Glutamatergic neuron (in vitro differentiated cells): ENCODE data around the gene MTMR1. TPM values are rescaled to one million over a fixed set of nuclear protein-coding genes. Genes with fewer than 3 reads are reported as not detected.

Experiments
- DNase-seq: peaks from one replicate; pipeline ENCODE4 v3.0.0; 2022
- H3K27ac Mint-ChIP-seq: one replicate; pipeline ENCODE4 v1.8.0; 2020; ENCODE audit warnings: mild to moderate bottlenecking, mixed read lengths, inconsistent platforms; ENCODE audit not compliant: unreplicated experiment
- H3K27me3 Mint-ChIP-seq: one replicate; pipeline ENCODE4 v1.8.0; 2020; ENCODE audit warnings: mild to moderate bottlenecking, moderate library complexity, mixed read lengths, inconsistent platforms; ENCODE audit not compliant: unreplicated experiment
- H3K36me3 Mint-ChIP-seq: one replicate; pipeline ENCODE4 v1.8.0; 2020; ENCODE audit warnings: mild to moderate bottlenecking, mixed read lengths, inconsistent platforms; ENCODE audit not compliant: unreplicated experiment
- H3K4me1 Mint-ChIP-seq: one replicate; pipeline ENCODE4 v1.8.0; 2020; ENCODE audit warnings: mild to moderate bottlenecking, low read depth, mixed read lengths, inconsistent platforms; ENCODE audit not compliant: unreplicated experiment
- H3K4me3 Mint-ChIP-seq: one replicate; pipeline ENCODE4 v1.8.0; 2020; ENCODE audit warnings: mild to moderate bottlenecking, mixed read lengths, inconsistent platforms; ENCODE audit not compliant: unreplicated experiment
- H3K9me3 Mint-ChIP-seq: one replicate; pipeline ENCODE4 v1.8.0; 2020; ENCODE audit warnings: mild to moderate bottlenecking, moderate library complexity, mixed read lengths, inconsistent platforms; ENCODE audit not compliant: unreplicated experiment
- CTCF ChIP-seq: fragments of 200-600 bp; sonication (generic); IDR thresholded peaks from one replicate; pipeline ENCODE4 v1.5.0; 2021; ENCODE audit not compliant: partially characterized antibody, unreplicated experiment
- long read RNA-seq: library from polyadenylated mRNA; unstranded; transcript quantifications from one replicate; pipeline ENCODE4 v2.0.0, GENCODE V29; 2020; ENCODE audit not compliant: unreplicated experiment
- total RNA-seq: library from RNA; stranded (reverse); fragmentation: NEBNext Ultra II Directional; extraction: Animal tissue kit (Norgen Biotek cat#: 25700); gene quantifications from one replicate; pipeline ENCODE4 v1.2.1, GENCODE V29; 2021; ENCODE audit not compliant: unreplicated experiment

Gene MTMR1
- 29.6 TPM for total RNA-seq
- long read RNA-seq, partial matches to known transcripts = 1 of 2 reads
- long read RNA-seq, other reads (novel, unspliced or antisense) = 1 of 2 reads

GRCh38 chrX:150692831-150693724 is at the start of gene MTMR1:
Gene MTMR1 (plus strand): TSS chrX:150693396. CDS start chrX:150693531, 135 bp downstream.
- Mint-ChIP-seq H3K9me3 (peaks cover 4% of the 10 kb centered on the region), H3K27me3 (peaks cover 6% of the 10 kb centered on the region), H3K27ac (peak within 1 kb of the TSS; percentile 97), H3K36me3 (no peaks in the 10 kb centered on the region), H3K4me3 (peak within 1 kb of the TSS; percentile 86), H3K4me1 (peaks cover 16% of the 10 kb centered on the region)
- DNase-seq = peak; percentile 43
- no peak for TF ChIP-seq CTCF

GRCh38 chrX:150643958-150644357 is 49.2 kb upstream of the MTMR1 start:
- no peak for TF ChIP-seq CTCF
- Mint-ChIP-seq H3K4me3 (no peak overlapping the region), H3K27me3 (no peaks in the 10 kb centered on the region), H3K36me3 (no peaks in the 10 kb centered on the region), H3K27ac (no peak overlapping the region), H3K4me1 (no peaks in the 10 kb centered on the region), H3K9me3 (no peaks in the 10 kb centered on the region)
- no peak for DNase-seq

- DNase-seq = no peak
- H3K4me3 Mint-ChIP-seq = no peak overlapping the region
- H3K27me3 Mint-ChIP-seq = no peaks in the 10 kb centered on the region
- no peaks in the 10 kb centered on the region for H3K9me3 Mint-ChIP-seq
- no peak for TF ChIP-seq CTCF
- no peaks in the 10 kb centered on the region for H3K36me3 Mint-ChIP-seq
- H3K27ac Mint-ChIP-seq = no peak overlapping the region
- H3K4me1 Mint-ChIP-seq = no peaks in the 10 kb centered on the region
Observed at GRCh38 chrX:150644422-150644821, 48.8 kb upstream of the MTMR1 start.

GRCh38 chrX:150647331-150647730 is 45.9 kb upstream of the MTMR1 start:
- no peak for DNase-seq
- Mint-ChIP-seq H3K27ac (no peak overlapping the region), H3K4me3 (no peak overlapping the region), H3K27me3 (no peaks in the 10 kb centered on the region), H3K4me1 (no peaks in the 10 kb centered on the region), H3K9me3 (no peaks in the 10 kb centered on the region), H3K36me3 (no peaks in the 10 kb centered on the region)
- no peak for TF ChIP-seq CTCF

GRCh38 chrX:150648296-150648940 is 44.8 kb upstream of the MTMR1 start:
- H3K27me3 Mint-ChIP-seq = no peaks in the 10 kb centered on the region
- no peak for TF ChIP-seq CTCF
- H3K27ac Mint-ChIP-seq = no peak overlapping the region
- H3K36me3 Mint-ChIP-seq = no peaks in the 10 kb centered on the region
- no peak overlapping the region for H3K4me3 Mint-ChIP-seq
- H3K4me1 Mint-ChIP-seq = no peaks in the 10 kb centered on the region
- peaks cover 1% of the 10 kb centered on the region for H3K9me3 Mint-ChIP-seq
- no peak for DNase-seq
